DND-41 (cell line): ENCODE measurements around the gene PHKG2.

Experiments used
- ATAC-seq: fragments of 200-7000 bp; cut with Tn5 transposase; 3 replicates; pipeline ENCODE4 v1.9.1; 2021; ENCODE audit warnings: low read depth; ENCODE audit not compliant: insufficient read depth
- DNase-seq: peaks from one replicate; pipeline ENCODE4 v3.0.0-alpha.2; 2020
- H2AFZ ChIP-seq: 2 replicates; pipeline ENCODE4 v1.6.0; 2012; ENCODE audit warnings: low read depth, low read length
- H3K27ac ChIP-seq: 2 replicates; pipeline ENCODE4 v1.5.1; 2012; ENCODE audit warnings: low read length, inconsistent platforms
- H3K27me3 ChIP-seq: fragments of 200-600 bp; sonication (generic); 2 replicates; pipeline ENCODE4 v1.6.0; 2012; ENCODE audit warnings: low read length, mild to moderate bottlenecking, inconsistent platforms; ENCODE audit not compliant: insufficient read depth, poor library complexity
- H3K36me3 ChIP-seq: 2 replicates; pipeline ENCODE4 v1.5.1; 2012; ENCODE audit warnings: low read length, inconsistent platforms; ENCODE audit not compliant: insufficient read depth
- H3K4me1 ChIP-seq: 2 replicates; pipeline ENCODE4 v1.5.1; 2012; ENCODE audit warnings: mild to moderate bottlenecking, low read length; ENCODE audit not compliant: insufficient read depth
- H3K4me2 ChIP-seq: 2 replicates; pipeline ENCODE4 v1.6.0; 2012; ENCODE audit warnings: mild to moderate bottlenecking, moderate library complexity, low read length, inconsistent platforms; ENCODE audit not compliant: insufficient read depth
- H3K4me3 ChIP-seq, 2 experiments: fragments of 200-600 bp in 1 of 2; shearing (Covaris generic) in 1 of 2; 2 replicates each; pipeline ENCODE4 v1.5.1; 2012 to 2016; ENCODE audit warnings: inconsistent platforms in 2 of 2, low read length in 2 of 2, mild to moderate bottlenecking in 2 of 2, low read depth in 1 of 2, moderate library complexity in 1 of 2
- H3K79me2 ChIP-seq: 2 replicates; pipeline ENCODE4 v1.6.0; 2012; ENCODE audit warnings: low read length, inconsistent platforms; ENCODE audit not compliant: insufficient read depth
- H3K9ac ChIP-seq: 2 replicates; pipeline ENCODE4 v1.6.0; 2012; ENCODE audit warnings: low read depth, mild to moderate bottlenecking, inconsistent platforms, low read length, moderate library complexity
- H3K9me3 ChIP-seq: 2 replicates; pipeline ENCODE4 v1.5.1; 2012; ENCODE audit warnings: low read length, moderate library complexity, mild to moderate bottlenecking, inconsistent platforms; ENCODE audit not compliant: insufficient read depth, severe bottlenecking
- H4K20me1 ChIP-seq: 2 replicates; pipeline ENCODE4 v1.6.0; 2012; ENCODE audit warnings: low read length; ENCODE audit not compliant: insufficient read depth
- CTCF ChIP-seq: IDR thresholded peaks from 2 replicates; pipeline ENCODE4 v1.5.1; 2012; ENCODE audit warnings: borderline replicate concordance, low read length, moderate library complexity, mild to moderate bottlenecking; ENCODE audit not compliant: poor library complexity, severe bottlenecking; ENCODE audit errors: extremely low read depth
- EZH2 ChIP-seq: IDR thresholded peaks from 3 replicates; pipeline ENCODE4 v1.6.1; 2012; ENCODE audit warnings: borderline replicate concordance, low read depth, mild to moderate bottlenecking, moderate library complexity, low read length, inconsistent platforms; ENCODE audit not compliant: severe bottlenecking

The PHKG2 gene

GRCh38 chr16:30779596-30779995, 31.4 kb downstream of the PHKG2 start:
- H3K36me3 ChIP-seq: peaks cover 26% of the 10 kb centered on the region

GRCh38 chr16:30780021-30780420, 31.8 kb downstream of the PHKG2 start:
- Histone ChIP-seq H3K79me2 (peaks cover 15% of the 10 kb centered on the region), H3K4me2 (no peak overlapping the region), H3K9me3 (no peaks in the 10 kb centered on the region), H3K9ac (no peak overlapping the region), H3K4me3 (no peak overlapping the region), H3K27ac (no peak overlapping the region), H3K4me1 (peaks cover 19% of the 10 kb centered on the region), H2AFZ (no peak overlapping the region), H3K36me3 (peaks cover 22% of the 10 kb centered on the region), H3K27me3 (no peaks in the 10 kb centered on the region), H4K20me1 (peaks cover 5% of the 10 kb centered on the region)
- TF ChIP-seq CTCF: no peak
- TF ChIP-seq EZH2: no peak
- ATAC-seq (no peak), DNase-seq (no peak)

More at GRCh38 chr16:30779596-30779995, 31.4 kb downstream of the PHKG2 start:
- no peaks in the 10 kb centered on the region for H3K9me3 ChIP-seq
- TF ChIP-seq EZH2 (no peak), CTCF (no peak)
- no peak overlapping the region for H2AFZ ChIP-seq
- H3K79me2 ChIP-seq: peaks cover 15% of the 10 kb centered on the region
- peaks cover 5% of the 10 kb centered on the region for H4K20me1 ChIP-seq
- no peak for DNase-seq
- peaks cover 23% of the 10 kb centered on the region for H3K4me1 ChIP-seq
- H3K4me3 ChIP-seq: no peak overlapping the region
- no peak overlapping the region for H3K9ac ChIP-seq
- H3K4me2 ChIP-seq: no peak overlapping the region
- no peaks in the 10 kb centered on the region for H3K27me3 ChIP-seq
- no peak for ATAC-seq
- no peak overlapping the region for H3K27ac ChIP-seq

- peaks cover 12% of the 10 kb centered on the region for H3K79me2 ChIP-seq
- peaks cover 22% of the 10 kb centered on the region for H3K36me3 ChIP-seq
- no peak overlapping the region for H3K4me3 ChIP-seq
- no peak overlapping the region for H3K4me2 ChIP-seq
- H3K27me3 ChIP-seq: no peaks in the 10 kb centered on the region
- no peak overlapping the region for H2AFZ ChIP-seq
- peaks cover 20% of the 10 kb centered on the region for H3K4me1 ChIP-seq
- no peak for ATAC-seq
- no peak for DNase-seq
- H3K27ac ChIP-seq: no peak overlapping the region
- no peak for TF ChIP-seq EZH2
- no peak for TF ChIP-seq CTCF
- H4K20me1 ChIP-seq: peaks cover 5% of the 10 kb centered on the region; the same call in 1 of the 2 replicates
- H3K9me3 ChIP-seq: no peaks in the 10 kb centered on the region
- no peak overlapping the region for H3K9ac ChIP-seq
Observed at GRCh38 chr16:30780549-30780948, 32.3 kb downstream of the PHKG2 start.
